ENCODE data around the gene DGKA. TPM values are rescaled to one million over a fixed set of nuclear protein-coding genes. Genes with fewer than 3 reads are reported as not detected.
A peak's percentile ranks its signal among the peaks of the same experiment; 100 is the strongest.

Gene DGKA
- polyA plus RNA-seq, 1 donor: 15.0 TPM

DNA sequence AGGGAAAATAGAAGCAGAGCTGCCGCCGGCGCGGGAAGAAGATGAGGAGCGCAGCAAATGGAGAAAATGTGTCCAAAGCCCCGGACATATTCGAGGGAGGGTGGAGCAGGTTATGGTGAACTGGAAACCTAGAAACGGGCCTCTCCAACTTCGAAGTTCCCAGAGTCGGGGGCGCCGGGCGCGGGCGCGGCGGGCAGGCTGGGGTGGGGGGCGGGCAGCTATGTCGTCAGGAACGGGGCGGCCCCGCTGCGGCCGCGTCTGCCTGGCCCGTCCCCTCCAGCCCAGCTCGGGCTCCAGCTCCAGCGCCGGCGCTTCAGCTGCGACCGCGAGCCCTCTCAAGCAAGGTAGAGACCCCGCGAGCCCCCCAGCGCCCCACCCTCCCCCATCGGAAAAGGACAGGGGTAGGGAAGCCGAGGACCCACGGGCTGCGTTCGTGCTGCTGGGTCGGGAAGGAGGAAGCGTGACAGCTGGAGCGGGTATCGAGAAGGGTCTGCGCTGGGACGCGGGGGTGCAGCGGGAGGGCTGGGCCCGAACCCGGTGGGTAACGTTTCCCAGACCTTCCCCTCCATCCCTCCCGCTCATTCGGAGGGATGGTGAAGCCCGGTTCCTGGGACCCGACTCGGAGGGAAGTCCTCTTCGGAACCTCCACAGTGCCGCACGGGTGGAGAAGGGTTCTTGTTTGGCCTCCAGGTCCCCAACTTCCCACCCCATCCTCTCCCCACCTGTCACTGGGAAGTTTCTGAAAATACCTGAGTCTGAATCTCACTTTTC lies 1.0 kb downstream of the DGKA start:
- peak; percentile 17 for DNase-seq (ENCODE audit: low read depth)

DNA sequence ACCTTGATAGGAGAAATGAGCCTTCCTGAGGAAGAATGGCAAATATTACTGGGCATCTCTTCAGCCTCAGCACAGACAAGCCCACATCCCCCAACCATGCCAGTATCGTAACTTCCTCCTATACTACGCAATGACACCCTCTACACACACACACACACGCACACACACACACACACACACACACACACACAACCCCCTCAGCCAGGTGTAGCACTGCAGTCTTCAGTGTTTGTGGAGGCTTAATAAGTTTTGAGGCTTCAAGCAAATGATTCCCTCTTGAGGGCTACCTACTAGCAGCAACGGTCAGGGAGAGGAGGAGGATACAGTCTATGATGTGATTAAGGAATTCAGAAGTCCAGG lies 1.6 kb downstream of the DGKA start:
- DNase-seq (ENCODE audit: low read depth): no peak

DNA sequence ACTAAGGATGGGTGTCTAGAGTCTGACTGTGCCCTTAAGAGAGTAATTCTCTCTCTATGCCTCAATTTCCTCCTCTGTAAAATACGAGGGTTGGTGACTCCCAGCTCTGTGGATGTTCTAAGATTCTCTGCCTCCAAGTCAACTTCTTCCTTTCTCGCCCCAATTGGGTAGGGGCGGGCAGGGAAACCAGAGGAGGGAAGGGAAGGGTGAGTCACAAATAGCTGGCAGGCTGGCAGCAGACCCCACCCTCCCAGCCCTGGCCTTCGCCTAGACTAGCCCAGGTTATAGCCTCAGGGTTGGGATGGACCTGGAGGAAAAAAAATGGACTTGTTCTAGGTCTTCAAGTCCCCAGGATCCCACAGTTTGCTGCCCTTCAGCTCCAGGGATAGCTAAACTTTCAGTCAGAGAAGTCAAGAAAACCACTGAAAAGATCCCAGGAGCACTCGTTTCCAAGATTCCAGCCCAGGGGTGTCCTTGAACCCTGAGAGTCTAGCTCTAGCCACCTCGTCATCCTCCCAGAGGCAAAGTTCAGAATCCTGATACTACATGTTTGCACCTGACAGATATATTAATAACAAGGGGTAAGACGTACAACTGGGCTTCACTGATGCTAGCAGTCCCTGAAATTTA lies 2.3 kb downstream of the DGKA start:
- DNase-seq (ENCODE audit: low read depth): no peak

DNA sequence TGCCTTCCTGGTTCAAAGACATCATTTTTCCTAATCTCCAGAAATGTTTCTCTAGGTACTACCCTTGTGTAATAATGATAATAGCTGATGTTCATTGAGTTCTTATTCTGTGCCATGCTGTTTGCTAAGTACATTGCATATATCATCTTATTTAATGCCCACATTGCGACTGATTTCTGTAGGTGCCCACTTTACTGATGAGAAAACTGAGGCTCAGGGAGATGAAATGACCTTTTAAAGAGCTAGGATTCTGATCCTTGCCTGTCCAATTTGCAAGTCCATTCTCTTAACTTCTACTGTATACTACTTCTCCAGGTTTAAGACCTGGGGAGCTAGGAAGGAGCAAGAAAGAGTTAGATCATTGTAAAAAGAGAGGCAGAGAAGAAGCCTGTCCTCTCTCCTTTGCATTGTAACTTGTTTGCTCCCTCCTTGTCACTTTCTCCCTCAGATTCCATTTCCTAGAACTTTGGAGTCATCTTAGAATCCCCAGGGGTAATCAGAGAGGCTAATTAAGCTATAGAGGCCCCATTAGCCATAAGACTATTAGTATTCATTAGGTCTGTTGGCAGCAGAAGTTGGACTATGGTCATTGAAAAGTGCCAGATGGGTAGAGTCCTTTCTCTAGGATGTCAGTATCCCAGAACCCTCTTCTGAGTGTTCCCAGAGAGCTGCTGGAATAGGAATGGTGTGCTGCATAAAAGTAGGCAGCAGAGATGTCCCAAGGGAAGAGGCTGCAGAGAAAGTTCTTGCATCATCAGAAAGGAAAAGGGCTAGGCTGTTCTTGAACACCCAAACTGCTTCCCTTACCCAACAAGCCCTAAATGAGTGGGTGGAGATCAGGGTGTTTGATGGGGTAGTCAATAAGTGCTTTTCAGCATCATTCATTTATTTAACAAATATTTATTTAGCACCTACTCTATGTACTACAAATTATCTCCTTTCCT lies 3.1 kb downstream of the DGKA start:
- DNase-seq (ENCODE audit: low read depth): no peak

DNA sequence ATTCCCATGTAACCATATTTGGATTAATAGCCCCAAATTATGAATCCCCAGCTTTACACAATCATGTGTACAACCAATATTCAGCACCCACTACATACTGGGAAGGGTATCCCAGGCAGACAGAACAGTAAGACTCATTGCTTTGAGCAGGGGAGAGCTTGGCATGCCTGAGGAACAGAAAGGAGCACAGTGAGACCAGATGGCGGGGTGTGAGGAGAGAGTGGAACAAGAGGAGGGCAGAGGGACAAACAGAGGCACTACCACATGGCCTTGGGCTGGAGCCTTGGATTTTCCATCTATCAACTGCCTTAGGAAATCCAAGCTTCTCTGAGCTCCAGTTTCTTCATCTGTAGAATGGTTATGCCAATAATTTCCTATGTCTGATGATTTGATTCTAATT lies 3.8 kb downstream of the DGKA start:
- no peak for DNase-seq (ENCODE audit: low read depth)

DNA sequence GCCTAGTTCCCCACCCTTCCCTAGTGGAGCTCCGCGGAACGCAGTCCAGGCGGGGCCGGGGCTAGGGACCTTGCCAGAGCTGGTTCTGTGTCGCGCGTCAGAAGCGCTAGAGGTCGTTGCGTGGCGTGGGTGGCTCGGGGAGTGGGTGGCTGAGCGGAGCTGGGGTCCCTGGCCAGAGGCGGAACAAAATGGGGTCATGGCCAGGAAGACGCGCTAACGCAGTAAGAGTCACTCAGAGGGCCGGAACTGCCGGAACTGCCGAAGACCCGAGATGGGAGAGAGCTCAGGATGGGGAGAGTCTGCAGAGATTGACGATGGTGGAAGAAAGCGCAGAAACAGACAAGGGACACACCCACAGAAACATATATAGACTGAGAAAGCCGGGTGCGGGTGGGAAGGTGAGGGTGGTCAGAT lies 4.8 kb downstream of the DGKA start:
- DNase-seq (ENCODE audit: low read depth): no peak

DNA sequence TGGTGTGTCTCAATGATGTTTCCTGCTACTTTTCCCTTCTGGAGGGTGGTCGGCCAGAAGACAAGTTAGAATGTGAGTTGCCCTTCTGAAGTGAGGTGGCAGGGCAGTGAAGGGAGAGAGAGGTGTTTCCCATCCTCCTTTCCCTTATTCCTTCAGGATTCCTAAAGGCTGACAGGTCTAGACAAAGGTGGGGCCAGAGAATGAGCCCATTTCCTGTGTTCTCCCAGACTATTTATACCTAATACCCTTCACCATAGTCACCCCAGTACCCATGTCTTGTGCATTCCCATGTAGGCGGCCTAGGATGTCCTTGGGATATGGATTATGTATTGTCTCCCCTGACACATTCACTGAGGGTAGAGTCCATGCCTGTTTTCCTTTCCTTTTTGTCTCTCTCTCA lies 7.0 kb downstream of the DGKA start:
- no peak for DNase-seq (ENCODE audit: low read depth)

DNA sequence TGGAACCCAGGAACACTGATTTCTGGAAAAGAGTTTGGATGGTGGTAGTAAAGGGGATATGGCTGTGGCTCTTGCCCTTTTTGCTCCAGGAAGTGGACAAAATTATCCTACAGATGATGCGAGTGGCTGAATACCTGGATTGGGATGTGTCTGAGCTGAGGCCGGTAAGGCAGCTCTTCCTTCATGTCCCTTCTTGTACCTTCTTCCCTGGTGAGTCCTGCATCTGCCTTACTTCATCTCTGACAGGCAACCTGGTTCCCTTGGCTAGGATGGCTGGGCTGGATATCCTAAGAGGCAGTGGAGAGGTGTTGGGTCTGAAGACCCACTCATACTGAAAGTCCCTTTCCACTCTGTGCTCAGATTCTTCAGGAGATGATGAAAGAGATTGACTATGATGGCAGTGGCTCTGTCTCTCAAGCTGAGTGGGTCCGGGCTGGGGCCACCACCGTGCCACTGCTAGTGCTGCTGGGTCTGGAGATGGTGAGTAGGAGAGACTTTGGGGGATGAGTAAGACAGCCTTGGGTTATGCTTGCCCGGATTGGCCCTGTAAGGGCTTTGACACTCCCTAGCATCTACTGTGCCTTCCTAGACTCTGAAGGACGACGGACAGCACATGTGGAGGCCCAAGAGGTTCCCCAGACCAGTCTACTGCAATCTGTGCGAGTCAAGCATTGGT lies 8.0 kb downstream of the DGKA start:
- DNase-seq (ENCODE audit: low read depth): no peak

DNA sequence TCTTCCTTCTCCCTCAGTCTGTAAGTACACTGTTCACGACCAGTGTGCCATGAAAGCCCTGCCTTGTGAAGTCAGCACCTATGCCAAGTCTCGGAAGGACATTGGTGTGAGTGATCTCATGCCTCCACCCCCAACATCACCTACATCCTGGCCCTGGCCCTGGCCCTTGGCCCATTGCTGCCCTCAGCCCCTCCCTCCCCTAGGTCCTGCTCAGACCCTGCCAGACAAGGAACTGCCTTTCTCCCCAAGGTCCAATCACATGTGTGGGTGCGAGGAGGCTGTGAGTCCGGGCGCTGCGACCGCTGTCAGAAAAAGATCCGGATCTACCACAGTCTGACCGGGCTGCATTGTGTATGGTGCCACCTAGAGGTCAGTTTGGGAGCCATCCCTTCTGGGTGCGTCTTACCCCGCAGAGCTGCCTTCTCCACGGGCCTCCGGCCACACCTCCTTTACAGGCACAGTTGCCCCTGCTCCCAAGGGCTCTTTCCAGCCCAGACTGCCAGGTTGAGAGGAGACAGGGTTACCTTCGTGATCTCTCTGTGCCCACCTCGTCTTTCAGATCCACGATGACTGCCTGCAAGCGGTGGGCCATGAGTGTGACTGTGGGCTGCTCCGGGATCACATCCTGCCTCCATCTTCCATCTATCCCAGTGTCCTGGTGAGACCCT lies 9.2 kb downstream of the DGKA start:
- DNase-seq (ENCODE audit: low read depth): peak; percentile 69

DNA sequence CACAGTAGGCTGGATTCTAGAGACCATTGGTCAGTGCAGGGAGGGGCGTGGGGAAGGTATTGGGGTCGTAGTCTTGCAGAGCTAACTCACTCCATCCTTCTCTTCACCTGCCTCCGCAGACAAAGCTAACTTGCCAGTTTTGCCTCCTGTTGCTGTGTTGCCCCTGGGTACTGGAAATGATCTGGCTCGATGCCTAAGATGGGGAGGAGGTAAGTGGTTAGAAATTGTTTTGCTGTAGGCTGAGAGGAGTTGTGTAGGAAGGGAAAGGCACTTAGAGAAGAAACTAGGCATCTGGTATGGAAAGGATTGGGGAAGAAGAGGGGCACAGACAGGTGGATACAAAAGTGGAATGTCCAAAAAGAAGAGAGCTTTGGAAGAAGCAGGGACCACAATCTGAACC lies 11.1 kb downstream of the DGKA start:
- no peak for DNase-seq (ENCODE audit: low read depth)

DNA sequence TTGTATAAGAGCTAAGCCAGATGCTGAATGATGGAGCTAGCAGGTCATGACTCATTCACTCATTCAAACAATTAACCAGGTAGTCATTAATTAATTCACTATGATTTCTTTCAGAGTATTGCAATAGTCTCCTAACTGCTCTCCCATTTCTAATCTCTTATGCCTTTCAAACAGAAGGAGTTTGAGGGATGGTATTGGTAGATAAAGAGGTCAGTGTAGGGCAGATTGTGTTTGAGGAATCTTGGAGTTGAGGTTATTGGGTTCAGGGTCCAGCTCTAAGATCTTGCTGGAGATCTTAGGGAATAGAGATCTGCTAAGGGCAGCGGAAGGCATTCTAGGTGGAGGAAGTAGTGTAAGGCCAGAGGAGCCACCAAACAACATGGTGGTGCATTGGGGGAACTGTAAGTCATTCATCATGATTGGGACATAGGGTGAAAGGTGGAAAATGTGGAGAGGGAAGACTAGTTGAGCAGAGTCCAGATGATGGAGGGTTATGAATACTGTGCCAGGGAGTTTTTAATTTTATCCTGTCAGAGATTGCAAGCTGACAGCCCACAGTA lies 11.7 kb downstream of the DGKA start:
- no peak for DNase-seq (ENCODE audit: low read depth)

DNA sequence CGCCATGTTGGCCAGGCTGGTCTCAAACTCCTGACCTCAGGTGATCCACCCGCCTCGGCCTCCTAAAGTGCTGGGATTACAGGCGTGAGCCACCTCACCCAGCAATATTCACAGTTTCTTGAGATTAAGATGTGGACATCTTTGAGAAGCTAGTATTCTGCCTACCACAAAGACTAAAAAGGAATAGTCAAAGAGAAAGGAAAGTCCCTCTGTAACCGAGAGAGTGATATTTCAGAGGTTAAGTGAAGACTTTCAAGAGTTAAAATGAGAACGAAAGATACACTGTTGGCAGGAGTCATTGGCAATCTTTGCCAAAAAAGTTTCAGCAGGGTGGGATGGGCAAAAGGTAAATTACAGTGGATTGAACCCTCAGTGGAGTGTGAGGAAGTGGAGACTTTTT lies 15.6 kb downstream of the DGKA start:
- DNase-seq (ENCODE audit: low read depth): no peak

DNA sequence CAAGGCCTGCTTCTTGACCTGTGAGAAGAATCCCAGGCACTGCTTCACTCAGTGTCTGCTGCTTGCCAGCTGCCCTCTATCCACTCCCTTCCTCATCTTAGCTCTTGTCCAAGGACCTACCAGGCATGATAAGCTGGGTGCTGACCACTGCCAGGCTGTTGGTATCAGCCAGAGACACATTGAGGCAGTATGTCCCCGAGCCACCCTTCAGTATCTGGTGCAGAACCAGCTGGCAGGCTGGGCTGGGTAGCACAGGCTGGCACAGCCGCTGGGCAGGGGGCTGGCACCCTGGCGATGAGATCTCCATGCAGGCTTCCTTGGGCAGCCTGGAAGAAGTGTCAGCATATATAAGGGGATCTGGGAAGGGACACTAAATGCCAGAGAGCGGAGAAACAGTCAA lies 24.4 kb downstream of the DGKA start:
- DNase-seq (ENCODE audit: low read depth): no peak

DNA sequence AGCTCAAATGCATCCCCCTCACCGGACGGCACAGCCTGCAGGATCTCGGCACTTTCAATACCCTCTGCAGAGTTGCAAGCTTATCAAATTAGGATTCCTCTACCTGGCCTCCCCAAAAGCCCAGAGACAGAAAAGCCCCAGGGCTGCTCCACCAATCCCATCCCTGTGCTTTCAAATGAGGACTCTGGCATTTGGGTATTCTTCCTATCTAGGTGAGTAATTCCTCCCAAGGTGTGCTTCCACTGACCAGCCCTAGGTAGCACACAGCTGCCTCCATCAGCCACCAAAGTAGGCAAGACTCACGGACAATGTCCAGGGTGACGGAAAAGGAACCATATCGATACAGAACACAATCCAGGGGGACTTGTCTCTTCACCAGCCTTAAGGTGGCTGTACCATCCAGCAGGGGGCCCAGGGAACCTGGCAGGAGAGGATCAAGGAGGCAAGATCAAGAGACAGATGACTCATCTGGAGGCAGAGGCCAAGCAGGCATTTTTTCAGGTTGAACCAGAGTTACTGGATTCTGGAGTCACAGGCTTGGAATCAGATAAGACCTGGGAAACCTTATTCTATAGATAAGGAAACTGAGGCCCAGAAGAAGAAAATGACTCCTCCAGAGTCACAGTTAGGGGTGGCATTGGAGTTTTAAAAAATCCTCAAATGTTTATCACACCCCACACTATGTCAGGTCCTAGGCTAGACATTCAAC lies 25.0 kb downstream of the DGKA start:
- DNase-seq (ENCODE audit: low read depth): no peak

DNA sequence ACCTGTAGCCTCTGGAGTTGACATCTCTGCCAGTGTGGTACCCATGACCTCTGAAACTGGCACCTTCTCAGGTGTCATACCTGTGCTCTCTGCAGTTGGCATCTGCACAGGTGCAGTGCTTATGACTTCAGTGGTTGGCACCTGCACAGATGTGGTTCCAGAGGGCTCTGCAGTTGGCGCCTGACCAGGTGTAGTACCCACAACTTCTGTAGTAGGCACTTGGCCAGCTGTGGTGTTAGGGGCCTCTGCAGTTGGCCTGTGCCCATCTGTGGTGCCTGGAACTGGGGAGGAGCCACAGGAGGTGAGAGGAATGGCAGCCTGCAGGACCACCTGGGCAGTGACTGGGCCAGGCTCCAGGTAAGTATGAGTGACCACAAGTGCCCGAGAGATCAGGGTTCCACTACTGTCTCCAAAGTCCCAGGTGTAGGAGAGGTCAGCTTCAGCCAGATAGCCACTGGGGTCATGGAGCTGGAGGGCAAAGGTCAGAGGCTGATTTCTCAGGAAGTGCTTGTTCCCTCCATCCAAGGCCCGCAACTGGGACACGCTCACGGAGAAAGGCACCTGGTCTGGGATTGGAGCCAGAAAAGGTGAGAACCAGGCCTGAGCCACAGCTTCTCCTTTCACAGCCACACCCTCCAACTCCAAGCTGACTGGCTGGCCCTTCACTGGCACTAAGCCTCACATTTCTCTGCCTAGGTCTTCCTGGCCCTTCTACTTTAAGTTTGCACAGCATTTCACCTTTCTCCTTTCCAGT lies 26.3 kb downstream of the DGKA start:
- no peak for DNase-seq (ENCODE audit: low read depth)

DNA sequence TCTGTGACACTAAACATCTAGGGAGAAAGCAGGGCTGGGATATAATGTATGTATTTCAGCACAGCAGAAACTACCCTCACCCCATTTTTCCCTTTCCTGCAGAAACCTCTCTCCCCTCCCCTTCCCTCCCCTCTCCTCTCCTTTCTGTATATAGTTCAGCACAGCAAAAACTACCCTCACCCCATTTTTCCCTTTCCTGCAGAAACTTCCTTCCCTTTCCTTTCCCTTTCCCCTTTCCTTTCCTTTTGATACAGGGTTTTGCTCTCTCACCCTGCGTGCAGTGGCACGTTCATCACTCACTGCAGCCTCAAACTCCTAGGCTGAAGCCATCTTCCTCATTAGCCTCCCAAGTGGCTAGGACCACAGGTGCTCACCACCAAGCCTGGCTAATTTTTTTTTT lies 32.8 kb downstream of the DGKA start:
- DNase-seq (ENCODE audit: low read depth): no peak

DNA sequence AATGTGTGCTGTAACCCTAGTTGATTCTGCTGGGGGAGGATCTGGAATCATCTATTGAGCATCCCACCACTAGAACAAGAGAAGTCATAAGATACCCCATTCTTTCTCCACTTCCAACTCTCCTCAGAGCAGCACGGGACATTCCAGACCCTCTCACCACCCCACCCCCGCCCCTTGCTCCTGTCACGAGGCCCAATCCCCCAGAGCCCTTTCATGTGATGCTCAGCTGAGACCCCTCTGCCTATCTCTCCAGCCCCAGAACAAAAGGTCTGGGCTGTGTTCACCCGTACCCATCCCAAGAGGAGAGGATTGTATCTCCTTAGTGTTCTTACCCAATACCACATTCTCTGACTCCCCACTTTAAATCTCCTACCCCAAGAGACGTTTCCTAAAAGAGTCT lies 34.3 kb downstream of the DGKA start:
- no peak for DNase-seq (ENCODE audit: low read depth)

DNA sequence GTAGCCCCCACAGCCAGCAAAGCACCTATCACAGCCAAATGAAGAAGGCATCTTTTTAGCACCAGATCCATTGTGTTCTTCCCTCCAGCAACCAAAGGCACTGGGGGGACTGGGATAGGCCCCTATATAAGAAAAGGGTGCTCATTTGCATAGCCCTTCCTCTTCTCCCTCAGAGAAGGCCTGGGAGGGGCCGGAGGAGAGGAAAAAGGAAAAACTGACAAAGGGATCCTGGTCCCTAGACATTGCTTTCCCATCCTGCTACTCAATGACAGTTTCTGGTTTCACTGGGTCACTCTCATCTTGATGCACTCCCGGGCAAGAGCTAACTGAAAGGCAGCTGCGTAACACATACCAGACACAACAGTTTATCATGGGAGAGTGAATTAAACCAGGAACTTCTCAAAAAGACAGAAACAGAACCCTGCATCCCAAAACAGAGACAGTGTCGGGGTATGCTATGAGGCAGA lies 35.0 kb downstream of the DGKA start, which contains the start of gene PMEL:
Gene PMEL (minus strand): TSS at position 102 of the 467 bp plus-strand sequence. CDS start 31 bp downstream, at position 71.
- no peak for DNase-seq (ENCODE audit: low read depth)
